VCaP (cell line): ENCODE results near the gene KRT6C.
A peak's percentile ranks its signal among the peaks of the same experiment; 100 is the strongest.
"Not testable (repeated sequence)": the region's sequence is repeated elsewhere in the genome, so short reads cannot be mapped to it uniquely, and the experiment has no call there.

Experiments
- H3K27ac ChIP-seq: fragments of 450-650 bp; 2 replicates; pipeline ENCODE4 v1.5.1; 2017
- TF ChIP-seq, protein P1 (sequence below): fragments of 450-650 bp; conservative IDR thresholded peaks from 2 replicates; pipeline ENCODE4 v1.5.1; 2017; ENCODE audit warnings: mild to moderate bottlenecking, moderate library complexity

Gene KRT6C

DNA sequence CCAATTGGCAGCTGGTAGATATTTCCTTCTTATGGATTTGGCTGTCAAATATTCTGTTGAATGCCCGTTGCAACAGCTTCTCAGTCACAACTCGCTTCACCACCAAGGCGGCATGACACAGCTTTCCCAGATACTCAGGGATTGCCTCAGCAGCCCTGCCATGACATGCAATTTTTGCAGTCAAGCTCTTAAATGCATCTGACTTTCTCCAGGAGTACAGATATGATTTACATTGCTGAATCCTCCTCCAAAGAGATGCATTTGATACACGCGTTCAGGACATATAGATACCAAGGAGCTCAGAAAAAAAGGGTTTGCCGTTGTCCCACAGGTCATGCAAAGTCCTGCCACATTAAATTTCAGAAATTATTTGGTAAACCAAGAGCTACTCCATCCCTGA, 40.1 kb upstream of the KRT6C start:
- no peak overlapping the region for H3K27ac ChIP-seq
- TF ChIP-seq, protein P1, sequence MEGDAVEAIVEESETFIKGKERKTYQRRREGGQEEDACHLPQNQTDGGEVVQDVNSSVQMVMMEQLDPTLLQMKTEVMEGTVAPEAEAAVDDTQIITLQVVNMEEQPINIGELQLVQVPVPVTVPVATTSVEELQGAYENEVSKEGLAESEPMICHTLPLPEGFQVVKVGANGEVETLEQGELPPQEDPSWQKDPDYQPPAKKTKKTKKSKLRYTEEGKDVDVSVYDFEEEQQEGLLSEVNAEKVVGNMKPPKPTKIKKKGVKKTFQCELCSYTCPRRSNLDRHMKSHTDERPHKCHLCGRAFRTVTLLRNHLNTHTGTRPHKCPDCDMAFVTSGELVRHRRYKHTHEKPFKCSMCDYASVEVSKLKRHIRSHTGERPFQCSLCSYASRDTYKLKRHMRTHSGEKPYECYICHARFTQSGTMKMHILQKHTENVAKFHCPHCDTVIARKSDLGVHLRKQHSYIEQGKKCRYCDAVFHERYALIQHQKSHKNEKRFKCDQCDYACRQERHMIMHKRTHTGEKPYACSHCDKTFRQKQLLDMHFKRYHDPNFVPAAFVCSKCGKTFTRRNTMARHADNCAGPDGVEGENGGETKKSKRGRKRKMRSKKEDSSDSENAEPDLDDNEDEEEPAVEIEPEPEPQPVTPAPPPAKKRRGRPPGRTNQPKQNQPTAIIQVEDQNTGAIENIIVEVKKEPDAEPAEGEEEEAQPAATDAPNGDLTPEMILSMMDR = no peak

- no peak overlapping the region for H3K27ac ChIP-seq
- TF ChIP-seq, protein P1 = no peak
Observed at GRCh38 chr12:52508211-52508610, 34.6 kb upstream of the KRT6C start.

DNA sequence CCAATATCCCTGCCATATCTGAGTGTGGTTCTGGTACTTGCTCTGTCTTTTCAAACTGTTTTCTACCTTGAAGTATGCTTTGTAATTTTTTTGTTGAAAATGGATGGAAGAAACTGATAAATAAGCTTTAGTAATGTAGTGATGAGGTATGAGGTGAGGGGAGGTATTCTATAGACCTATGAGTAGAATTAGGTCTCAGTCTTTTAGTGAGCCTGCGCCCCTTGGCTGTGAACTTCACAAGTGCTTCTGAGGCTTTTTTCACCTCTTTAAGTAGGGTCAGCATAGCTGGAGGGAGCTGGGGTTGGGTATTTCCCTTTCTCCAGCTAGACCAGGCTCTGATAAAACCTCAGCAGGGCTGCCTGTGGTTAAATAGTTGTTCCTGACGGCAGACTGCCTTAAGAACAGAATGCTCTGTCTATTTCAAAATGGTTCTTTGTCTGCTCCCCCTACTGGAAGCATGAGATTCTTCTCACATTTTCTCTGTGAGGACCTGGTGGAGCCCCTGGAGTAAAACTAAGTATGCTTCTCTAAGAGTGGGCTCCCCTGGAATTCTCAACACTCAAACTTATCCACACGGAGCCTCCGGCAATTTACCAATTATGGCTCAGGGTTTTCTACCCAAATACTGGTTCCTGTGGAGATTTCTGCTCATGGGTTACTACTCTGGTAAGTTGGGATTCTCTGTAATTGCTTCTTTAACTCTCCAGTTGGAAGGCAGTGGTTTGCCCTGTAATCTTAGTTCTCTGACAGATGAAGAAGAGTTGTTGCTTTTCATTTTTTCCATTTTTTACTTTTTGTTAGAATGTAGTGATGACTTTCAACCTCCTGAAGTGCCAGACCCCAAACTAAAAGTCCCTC, 33.5 kb upstream of the KRT6C start:
- H3K27ac ChIP-seq = no peak overlapping the region
- TF ChIP-seq, protein P1 = peak; percentile 83

GRCh38 chr12:52502877-52503276, 29.3 kb upstream of the KRT6C start:
- no peak overlapping the region for H3K27ac ChIP-seq
- TF ChIP-seq, protein P1 = no peak

- H3K27ac ChIP-seq = no peak overlapping the region
- TF ChIP-seq, protein P1 = no peak
Observed at GRCh38 chr12:52501490-52501889, 27.9 kb upstream of the KRT6C start.

DNA sequence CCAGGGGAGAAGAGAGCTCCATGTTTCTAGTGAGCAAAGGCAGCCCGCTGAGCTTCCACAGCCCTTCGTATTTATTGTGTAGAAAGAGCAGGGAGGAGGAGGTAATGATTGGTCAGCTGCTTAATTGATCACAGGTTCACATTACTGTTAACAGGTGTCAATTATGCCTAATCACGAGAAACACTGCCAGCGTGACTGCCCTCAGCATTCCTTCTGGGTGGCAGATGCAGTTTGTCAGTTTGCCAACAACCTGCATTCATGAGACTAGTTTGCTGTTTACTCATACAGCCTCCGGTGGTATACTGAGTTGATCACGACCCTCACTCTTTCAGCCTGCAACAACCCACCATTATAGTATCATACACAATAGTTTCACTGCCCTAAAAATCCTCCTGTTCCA, 27.0 kb upstream of the KRT6C start:
- H3K27ac ChIP-seq = not testable (repeated sequence)

DNA sequence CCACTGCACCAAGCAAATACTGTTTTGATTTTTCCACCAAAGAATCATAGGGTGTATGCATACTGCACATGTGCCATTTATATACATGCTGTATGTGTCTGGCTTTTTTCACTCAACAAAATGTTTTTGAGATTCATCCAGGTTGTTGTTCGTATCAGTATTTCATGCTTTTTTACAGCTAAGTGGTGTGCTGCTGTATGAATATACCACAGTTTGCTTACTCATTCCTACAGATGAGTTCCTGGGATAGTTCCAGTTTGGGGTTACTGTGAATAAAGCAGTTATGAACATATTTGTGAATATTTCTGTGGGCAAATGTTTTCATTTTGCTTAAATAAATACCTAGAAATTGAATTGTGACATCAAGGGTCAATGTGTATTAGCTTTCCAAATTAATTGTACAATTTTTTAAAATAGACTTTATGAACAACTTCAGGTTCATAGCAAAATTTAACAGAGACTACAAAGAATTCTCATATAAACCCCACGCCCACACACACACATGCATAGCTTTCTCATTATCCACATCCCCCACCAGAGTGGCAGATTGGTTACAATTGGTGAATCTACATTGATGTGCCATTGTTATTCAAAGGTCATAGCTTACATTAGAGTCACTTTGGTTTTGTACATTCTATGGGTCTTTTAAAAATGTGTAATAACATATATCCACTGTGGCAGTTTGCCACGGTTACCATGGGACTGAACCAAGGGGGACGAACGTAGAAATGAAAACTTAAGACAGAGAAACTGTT, 26.4 kb upstream of the KRT6C start:
- no peak overlapping the region for H3K27ac ChIP-seq
- TF ChIP-seq, protein P1 = no peak

DNA sequence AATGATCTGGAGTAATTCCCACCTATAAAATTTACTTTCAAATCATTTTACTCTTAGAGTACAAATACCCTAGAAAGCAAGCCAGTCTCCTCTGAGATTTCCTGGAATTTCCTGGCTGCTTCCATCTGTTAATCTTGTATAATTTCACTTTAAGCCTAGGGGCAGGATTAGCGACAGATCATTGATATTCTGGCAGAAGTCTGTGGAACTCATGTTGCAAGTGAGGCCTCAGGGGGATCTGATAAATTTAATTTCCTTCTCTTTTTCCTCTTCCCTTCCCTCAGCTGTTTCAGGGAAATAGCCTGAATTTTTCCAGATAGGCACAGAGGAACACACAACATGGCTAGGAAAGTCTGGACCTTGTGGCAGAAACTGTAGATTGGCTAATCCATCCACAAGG, 25.3 kb upstream of the KRT6C start:
- TF ChIP-seq, protein P1 = no peak
- H3K27ac ChIP-seq = no peak overlapping the region
